OCI-LY7 (cell line): ENCODE measurements around the gene PCP2. TPM values are rescaled to one million over a fixed set of nuclear protein-coding genes. Genes with fewer than 3 reads are reported as not detected.

Source experiments
- BruUV-seq: library from RNA; stranded (reverse); fragments of 400-500 nt; replicated peaks from 2 replicates; lab custom pipeline; 2021; lab: Mats Ljungman, UMichigan
- CTCF ChIA-PET: fragments of 300-600 bp; sonication (Branson Sonifier 250); formaldehyde crosslinking; loops from one replicate; lab custom pipeline; 2022; ENCODE audit warnings: antibody characterized with exemption; ENCODE audit not compliant: unreplicated experiment; lab: Charles Lee
- POLR2A ChIA-PET: fragments of 300-600 bp; sonication (Branson Sonifier 250); formaldehyde crosslinking; loops from one replicate; lab custom pipeline; 2022; ENCODE audit warnings: antibody characterized with exemption; lab: Charles Lee
- DNase-seq: peaks from one replicate; pipeline ENCODE4 v3.0.0-alpha.2; 2015; ENCODE audit warnings: low spot score
- H2AFZ ChIP-seq: fragments of 200-600 bp; sonication (generic), shearing (Covaris generic); 2 replicates; pipeline ENCODE4 v1.6.1; 2014; ENCODE audit warnings: mild to moderate bottlenecking, antibody characterized with exemption, low read length, moderate library complexity
- H3K27ac ChIP-seq: fragments of 200-600 bp; sonication (generic); 2 replicates; pipeline ENCODE4 v1.5.1; 2014; ENCODE audit warnings: mixed run types, low read depth, mild to moderate bottlenecking, moderate library complexity, low read length, inconsistent platforms; ENCODE audit not compliant: poor library complexity, severe bottlenecking
- H3K36me3 ChIP-seq: fragments of 200-600 bp; sonication (generic); 2 replicates; pipeline ENCODE4 v1.6.1; 2014; ENCODE audit warnings: mild to moderate bottlenecking, antibody characterized with exemption, low read length, moderate library complexity, mixed read lengths; ENCODE audit not compliant: insufficient read depth
- H3K4me1 ChIP-seq: fragments of 200-600 bp; sonication (generic); 2 replicates; pipeline ENCODE4 v1.5.1; 2014; ENCODE audit warnings: mild to moderate bottlenecking, low read length; ENCODE audit not compliant: insufficient read depth, poor library complexity, severe bottlenecking
- H3K4me2 ChIP-seq: fragments of 200-600 bp; sonication (generic); 2 replicates; pipeline ENCODE4 v1.6.1; 2014; ENCODE audit warnings: mild to moderate bottlenecking, low read length
- H3K4me3 ChIP-seq: fragments of 200-600 bp; sonication (generic); 2 replicates; pipeline ENCODE4 v1.5.1; 2014; ENCODE audit warnings: mild to moderate bottlenecking, low read depth, low read length; ENCODE audit not compliant: poor library complexity, severe bottlenecking
- H3K79me2 ChIP-seq: fragments of 200-600 bp; sonication (generic); 2 replicates; pipeline ENCODE4 v1.6.1; 2016; ENCODE audit warnings: low read depth, mild to moderate bottlenecking, low read length, moderate library complexity, mixed read lengths; ENCODE audit not compliant: insufficient read depth
- H3K9me2 ChIP-seq: fragments of 200-600 bp; sonication (generic); 2 replicates; pipeline ENCODE4 v1.6.1; 2016; ENCODE audit warnings: mild to moderate bottlenecking, low read length, mixed read lengths; ENCODE audit not compliant: insufficient read depth
- H3K9me3 ChIP-seq: fragments of 200-600 bp; sonication (generic); 2 replicates; pipeline ENCODE4 v1.6.1; 2014; ENCODE audit warnings: mild to moderate bottlenecking, mixed run types, low read length, mixed read lengths
- H4K20me1 ChIP-seq: fragments of 200-600 bp; sonication (generic); 2 replicates; pipeline ENCODE4 v1.6.1; 2014; ENCODE audit warnings: mild to moderate bottlenecking, antibody characterized with exemption, low read length, moderate library complexity, mixed read lengths; ENCODE audit not compliant: insufficient read depth
- EZH2phosphoT487 ChIP-seq: fragments of 200-600 bp; sonication (generic); IDR thresholded peaks from 2 replicates; pipeline ENCODE4 v1.6.1; 2018; ENCODE audit warnings: low read depth, borderline replicate concordance, mild to moderate bottlenecking, mixed run types, antibody characterized with exemption, low read length, moderate library complexity, mixed read lengths
- intact Hi-C: fragments of 100-400 bp; cut with micrococcal nuclease; formaldehyde crosslinking; loops from one replicate; pipeline ENCODE4 v1.10.0; 2022; ENCODE audit not compliant: unreplicated experiment
- total RNA-seq, 2 experiments: library from RNA; depleted of rRNA in 1 of 2; stranded (reverse); fragments of >200 nt in 1 of 2; shearing (Covaris generic) in 1 of 2; gene quantifications; 2 replicates each; pipeline ENCODE4 v1.2.3, GENCODE V29; 2014 to 2022
- TF ChIP-seq, protein P1 (sequence below): fragments of 200-600 bp; sonication (generic); conservative IDR thresholded peaks from 2 replicates; pipeline ENCODE4 v1.5.1; 2014; ENCODE audit warnings: mild to moderate bottlenecking, antibody characterized with exemption, low read length, moderate library complexity, mixed read lengths

The PCP2 gene
- total RNA-seq, 2 experiments from 2014 or later, result 0.82 to 2.0 TPM

DNA sequence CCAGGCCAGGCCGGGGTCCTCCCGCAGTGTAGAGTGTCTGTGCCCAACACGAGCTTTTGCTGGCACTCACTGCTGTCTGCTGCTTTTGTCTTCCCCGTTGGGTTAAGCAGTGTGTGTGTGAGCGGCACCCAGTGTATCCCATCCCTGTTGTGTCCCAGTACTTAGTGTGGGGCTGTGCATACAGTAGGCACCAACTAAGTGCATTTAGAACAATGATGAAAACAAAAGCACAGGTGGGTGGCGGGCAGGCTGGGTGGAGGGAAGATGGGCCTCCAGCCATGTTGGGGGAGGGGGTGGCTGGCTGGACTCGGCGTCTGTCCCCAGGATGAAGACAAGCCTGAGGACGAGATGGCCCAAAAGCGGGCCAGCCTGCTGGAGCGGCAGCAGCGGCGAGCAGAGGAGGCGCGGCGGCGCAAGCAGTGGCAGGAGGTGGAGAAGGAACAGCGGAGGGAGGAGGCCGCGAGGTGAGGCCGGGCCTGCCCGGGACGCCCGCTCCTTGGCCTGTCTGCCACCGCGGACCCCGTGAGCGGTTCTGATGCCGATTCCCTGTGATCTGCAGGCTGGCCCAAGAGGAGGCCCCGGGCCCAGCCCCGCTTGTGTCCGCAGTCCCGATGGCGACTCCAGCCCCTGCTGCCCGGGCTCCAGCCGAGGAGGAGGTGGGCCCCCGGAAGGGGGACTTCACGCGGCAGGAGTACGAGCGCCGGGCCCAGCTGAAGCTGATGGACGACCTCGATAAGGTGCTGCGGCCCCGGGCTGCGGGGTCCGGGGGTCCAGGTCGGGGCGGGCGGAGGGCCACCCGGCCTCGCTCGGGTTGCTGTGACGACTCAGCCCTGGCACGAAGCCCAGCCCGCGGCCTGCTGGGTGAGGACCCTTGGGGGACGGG, 18.4 kb downstream of the PCP2 start:
- DNase-seq, result no peak
- intact Hi-C loops, result no loop called here
- Histone ChIP-seq H3K27ac (no peak overlapping the region), H3K9me3 (no peaks in the 10 kb centered on the region), H3K36me3 (peaks cover 6% of the 10 kb centered on the region), H3K79me2 (no peaks in the 10 kb centered on the region), H2AFZ (no peak overlapping the region), H3K4me2 (no peak overlapping the region), H4K20me1 (no peaks in the 10 kb centered on the region), H3K9me2 (no peaks in the 10 kb centered on the region), H3K4me1 (no peaks in the 10 kb centered on the region), H3K4me3 (no peak overlapping the region)
- TF ChIP-seq, protein P1, sequence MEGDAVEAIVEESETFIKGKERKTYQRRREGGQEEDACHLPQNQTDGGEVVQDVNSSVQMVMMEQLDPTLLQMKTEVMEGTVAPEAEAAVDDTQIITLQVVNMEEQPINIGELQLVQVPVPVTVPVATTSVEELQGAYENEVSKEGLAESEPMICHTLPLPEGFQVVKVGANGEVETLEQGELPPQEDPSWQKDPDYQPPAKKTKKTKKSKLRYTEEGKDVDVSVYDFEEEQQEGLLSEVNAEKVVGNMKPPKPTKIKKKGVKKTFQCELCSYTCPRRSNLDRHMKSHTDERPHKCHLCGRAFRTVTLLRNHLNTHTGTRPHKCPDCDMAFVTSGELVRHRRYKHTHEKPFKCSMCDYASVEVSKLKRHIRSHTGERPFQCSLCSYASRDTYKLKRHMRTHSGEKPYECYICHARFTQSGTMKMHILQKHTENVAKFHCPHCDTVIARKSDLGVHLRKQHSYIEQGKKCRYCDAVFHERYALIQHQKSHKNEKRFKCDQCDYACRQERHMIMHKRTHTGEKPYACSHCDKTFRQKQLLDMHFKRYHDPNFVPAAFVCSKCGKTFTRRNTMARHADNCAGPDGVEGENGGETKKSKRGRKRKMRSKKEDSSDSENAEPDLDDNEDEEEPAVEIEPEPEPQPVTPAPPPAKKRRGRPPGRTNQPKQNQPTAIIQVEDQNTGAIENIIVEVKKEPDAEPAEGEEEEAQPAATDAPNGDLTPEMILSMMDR, result no peak
- no peak for TF ChIP-seq EZH2phosphoT487
- POLR2A ChIA-PET, result interaction anchor here (0.6 kb wide), 1 partner anchor 244 kb away, joined by 5 read pairs; no protein-coding TSS in a partner anchor
- CTCF ChIA-PET, result interaction anchor here (0.6 kb wide), 1 partner anchor 9 kb away, joined by 3 read pairs; no protein-coding TSS in a partner anchor
- BruUV-seq, result no TSS peak

DNA sequence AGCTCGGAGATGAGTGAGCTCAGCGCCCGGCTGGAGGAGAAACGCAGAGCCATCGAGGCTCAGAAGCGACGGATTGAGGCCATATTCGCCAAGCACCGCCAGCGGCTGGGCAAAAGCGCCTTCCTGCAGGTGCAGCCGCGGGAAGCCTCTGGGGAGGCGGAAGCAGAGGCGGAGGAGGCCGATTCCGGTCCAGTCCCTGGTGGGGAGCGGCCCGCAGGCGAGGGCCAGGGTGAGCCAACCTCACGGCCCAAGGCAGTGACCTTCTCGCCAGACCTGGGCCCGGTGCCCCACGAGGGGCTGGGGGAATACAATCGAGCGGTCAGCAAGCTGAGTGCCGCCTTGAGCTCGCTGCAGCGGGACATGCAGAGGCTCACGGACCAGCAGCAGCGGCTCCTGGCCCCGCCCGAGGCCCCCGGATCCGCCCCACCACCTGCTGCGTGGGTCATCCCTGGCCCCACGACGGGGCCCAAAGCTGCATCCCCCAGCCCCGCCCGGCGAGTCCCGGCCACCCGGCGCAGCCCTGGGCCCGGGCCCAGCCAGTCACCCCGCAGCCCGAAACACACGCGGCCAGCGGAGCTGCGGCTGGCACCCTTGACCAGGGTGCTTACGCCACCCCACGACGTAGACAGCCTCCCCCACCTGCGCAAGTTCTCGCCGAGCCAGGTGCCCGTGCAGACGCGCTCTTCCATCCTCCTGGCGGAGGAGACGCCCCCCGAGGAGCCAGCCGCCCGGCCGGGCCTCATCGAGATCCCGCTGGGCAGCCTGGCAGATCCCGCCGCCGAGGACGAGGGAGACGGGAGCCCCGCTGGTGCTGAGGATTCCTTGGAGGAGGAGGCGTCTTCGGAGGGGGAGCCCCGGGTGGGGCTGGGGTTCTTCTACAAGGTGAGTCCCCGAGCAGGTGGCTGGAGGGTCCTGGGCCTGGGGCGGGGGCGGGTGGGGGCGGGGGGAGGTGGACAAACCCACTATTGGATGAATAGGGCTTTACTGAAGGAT, 20.9 kb downstream of the PCP2 start:
- Histone ChIP-seq H3K4me1 (no peaks in the 10 kb centered on the region), H3K4me2 (no peak overlapping the region), H4K20me1 (no peaks in the 10 kb centered on the region), H3K36me3 (no peaks in the 10 kb centered on the region), H3K9me2 (no peaks in the 10 kb centered on the region), H3K4me3 (no peak overlapping the region), H3K27ac (no peak overlapping the region), H2AFZ (no peak overlapping the region), H3K9me3 (no peaks in the 10 kb centered on the region), H3K79me2 (no peaks in the 10 kb centered on the region)
- DNase-seq, result no peak
- intact Hi-C loops, result no loop called here
- ChIA-PET CTCF (no interaction called here), POLR2A (interaction anchor here (0.6 kb wide), 1 partner anchor 840 kb away, joined by 4 read pairs; the partner anchor contains the start of gene VAV1)
- TF ChIP-seq, protein P1, result no peak
- no peak for TF ChIP-seq EZH2phosphoT487
- BruUV-seq, result no TSS peak
